Mucosa of stomach (tissue), 1 donor: ENCODE results near the gene ABAT.
"Not testable (repeated sequence)": the region's sequence is repeated elsewhere in the genome, so short reads cannot be mapped to it uniquely, and the experiment has no call there.

Experiments used
- H3K27me3 ChIP-seq: one replicate; pipeline ENCODE4 v1.7.0; 2013; ENCODE audit warnings: mild to moderate bottlenecking, low read length; ENCODE audit not compliant: control insufficient read depth, insufficient read depth
- H3K36me3 ChIP-seq: one replicate; pipeline ENCODE4 v1.7.0; 2013; ENCODE audit warnings: low read length; ENCODE audit not compliant: control insufficient read depth, insufficient read depth
- H3K4me1 ChIP-seq: one replicate; pipeline ENCODE4 v1.7.0; 2013; ENCODE audit warnings: mild to moderate bottlenecking, low read length; ENCODE audit not compliant: control insufficient read depth, insufficient read depth
- H3K4me3 ChIP-seq: one replicate; pipeline ENCODE4 v1.7.0; 2013; ENCODE audit warnings: low read length
- H3K9ac ChIP-seq: one replicate; pipeline ENCODE4 v1.7.0; 2013; ENCODE audit warnings: mild to moderate bottlenecking, low read length, moderate library complexity
- H3K9me3 ChIP-seq: one replicate; pipeline ENCODE4 v1.7.0; 2013; ENCODE audit warnings: mild to moderate bottlenecking, low read length, moderate library complexity; ENCODE audit not compliant: control insufficient read depth
- donor health status: Pancreatic carcinoma.

ABAT gene

GRCh38 chr16:8694795-8695728, 20.6 kb downstream of the ABAT start:
- no peak overlapping the region for H3K9ac ChIP-seq
- H3K36me3 ChIP-seq = no peaks in the 10 kb centered on the region
- H3K9me3 ChIP-seq = no peaks in the 10 kb centered on the region
- H3K4me3 ChIP-seq = no peak overlapping the region
- no peaks in the 10 kb centered on the region for H3K4me1 ChIP-seq
- no peaks in the 10 kb centered on the region for H3K27me3 ChIP-seq

DNA sequence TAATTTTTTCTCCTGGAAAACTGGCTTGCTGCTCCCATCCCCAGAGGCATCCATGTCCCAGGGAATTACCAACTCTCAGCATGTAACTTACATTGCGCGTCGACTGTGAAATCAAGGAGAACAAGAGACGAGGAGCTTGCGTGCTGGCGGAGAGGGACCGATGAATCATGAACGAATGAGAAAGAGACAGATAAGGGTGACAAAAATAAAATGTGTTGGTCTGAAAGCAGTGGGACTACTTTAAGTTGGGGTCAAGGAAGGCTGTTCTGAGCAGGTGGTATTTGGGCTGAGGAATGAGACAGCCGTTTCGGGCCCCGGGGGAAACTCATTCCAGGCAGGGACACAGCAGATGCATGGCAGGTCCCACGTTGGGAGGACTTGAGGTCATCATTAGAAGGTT, 22.5 kb downstream of the ABAT start:
- no peak overlapping the region for H3K9ac ChIP-seq
- no peaks in the 10 kb centered on the region for H3K9me3 ChIP-seq
- no peaks in the 10 kb centered on the region for H3K36me3 ChIP-seq
- no peaks in the 10 kb centered on the region for H3K27me3 ChIP-seq
- H3K4me1 ChIP-seq = no peaks in the 10 kb centered on the region
- no peak overlapping the region for H3K4me3 ChIP-seq

DNA sequence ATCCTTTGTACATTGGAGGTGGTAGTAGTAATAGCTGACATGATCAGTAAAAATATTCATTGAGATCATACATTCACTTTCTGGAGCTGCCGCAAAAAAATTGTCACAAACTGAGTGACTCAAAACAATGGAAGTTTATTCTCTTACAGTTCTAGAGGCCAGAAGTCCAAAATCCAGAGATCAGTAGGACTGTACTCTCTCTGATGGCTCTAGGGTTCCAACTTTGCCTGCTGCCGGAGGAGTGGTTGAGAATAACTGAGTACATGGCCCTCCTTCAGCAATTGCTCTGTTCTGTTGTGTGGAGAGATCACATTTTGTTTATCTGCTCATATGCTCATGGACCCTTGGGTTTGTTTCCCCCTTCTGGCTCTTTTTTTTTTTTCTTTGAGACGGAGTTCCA, 23.5 kb downstream of the ABAT start:
- Histone ChIP-seq H3K9ac (no peak overlapping the region), H3K36me3 (no peaks in the 10 kb centered on the region), H3K9me3 (no peaks in the 10 kb centered on the region), H3K27me3 (no peaks in the 10 kb centered on the region), H3K4me1 (no peaks in the 10 kb centered on the region), H3K4me3 (no peak overlapping the region)

DNA sequence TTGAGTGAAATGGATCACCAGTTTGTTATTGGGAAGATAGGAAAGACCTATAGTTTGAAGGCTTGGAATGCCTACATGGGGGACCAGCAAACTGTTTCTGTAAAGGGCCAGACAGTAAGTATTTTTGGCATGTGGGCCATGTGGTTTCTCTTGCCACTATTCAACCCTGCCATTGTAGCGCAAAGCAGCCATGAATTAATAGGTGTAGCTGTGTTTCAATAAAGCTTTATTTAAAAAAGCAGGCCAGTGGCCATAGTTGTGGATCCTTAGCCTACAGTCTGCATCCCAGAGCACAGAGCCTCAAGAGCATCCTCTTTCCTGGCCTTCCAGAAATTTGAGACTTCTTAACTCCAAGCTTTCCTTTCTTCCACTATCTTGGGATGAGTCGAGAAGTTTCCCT, 29.3 kb downstream of the ABAT start:
- no peaks in the 10 kb centered on the region for H3K9me3 ChIP-seq
- no peak overlapping the region for H3K9ac ChIP-seq
- no peaks in the 10 kb centered on the region for H3K4me1 ChIP-seq
- no peaks in the 10 kb centered on the region for H3K36me3 ChIP-seq
- no peak overlapping the region for H3K4me3 ChIP-seq
- H3K27me3 ChIP-seq = no peaks in the 10 kb centered on the region

DNA sequence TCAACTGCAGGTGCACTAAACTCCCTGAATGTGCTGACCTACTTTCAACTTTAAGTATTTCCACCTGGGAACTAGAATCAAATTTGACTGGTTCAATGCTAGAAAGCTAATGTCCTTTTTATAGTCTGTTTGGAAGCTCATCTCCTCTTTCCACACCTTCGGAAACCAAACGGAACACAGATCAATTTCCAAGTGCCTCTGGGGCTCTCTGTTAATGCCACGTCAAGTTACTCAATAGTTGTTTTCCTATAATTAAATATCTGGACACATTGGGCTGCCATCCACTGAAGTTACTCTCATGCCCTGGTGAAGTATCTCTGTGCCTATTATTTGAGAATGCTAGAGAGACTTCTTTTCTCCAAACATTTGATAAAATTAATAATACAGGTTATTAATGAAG, 29.7 kb downstream of the ABAT start:
- Histone ChIP-seq H3K9me3 (no peaks in the 10 kb centered on the region), H3K27me3 (no peaks in the 10 kb centered on the region), H3K4me1 (no peaks in the 10 kb centered on the region), H3K36me3 (no peaks in the 10 kb centered on the region), H3K9ac (no peak overlapping the region), H3K4me3 (no peak overlapping the region)

- not testable (repeated sequence) for H3K4me3 ChIP-seq, H3K9me3 ChIP-seq, H3K4me1 ChIP-seq, H3K36me3 ChIP-seq, H3K9ac ChIP-seq, H3K27me3 ChIP-seq
Observed at GRCh38 chr16:8705100-8705822, 30.8 kb downstream of the ABAT start.

- no peaks in the 10 kb centered on the region for H3K9me3 ChIP-seq
- H3K36me3 ChIP-seq = no peaks in the 10 kb centered on the region
- H3K27me3 ChIP-seq = no peaks in the 10 kb centered on the region
- no peak overlapping the region for H3K9ac ChIP-seq
- no peaks in the 10 kb centered on the region for H3K4me1 ChIP-seq
- H3K4me3 ChIP-seq = no peak overlapping the region
Observed at GRCh38 chr16:8708536-8708935, 34.1 kb downstream of the ABAT start.

- H3K4me3 ChIP-seq = no peak overlapping the region
- no peaks in the 10 kb centered on the region for H3K4me1 ChIP-seq
- H3K9ac ChIP-seq = no peak overlapping the region
- H3K9me3 ChIP-seq = no peaks in the 10 kb centered on the region
- H3K27me3 ChIP-seq = no peaks in the 10 kb centered on the region
- H3K36me3 ChIP-seq = no peaks in the 10 kb centered on the region
Observed at GRCh38 chr16:8712589-8713361, 38.4 kb downstream of the ABAT start.

GRCh38 chr16:8713635-8714172, 39.3 kb downstream of the ABAT start:
- no peaks in the 10 kb centered on the region for H3K9me3 ChIP-seq
- H3K27me3 ChIP-seq = no peaks in the 10 kb centered on the region
- H3K4me1 ChIP-seq = no peaks in the 10 kb centered on the region
- no peaks in the 10 kb centered on the region for H3K36me3 ChIP-seq
- H3K4me3 ChIP-seq = no peak overlapping the region
- H3K9ac ChIP-seq = no peak overlapping the region

DNA sequence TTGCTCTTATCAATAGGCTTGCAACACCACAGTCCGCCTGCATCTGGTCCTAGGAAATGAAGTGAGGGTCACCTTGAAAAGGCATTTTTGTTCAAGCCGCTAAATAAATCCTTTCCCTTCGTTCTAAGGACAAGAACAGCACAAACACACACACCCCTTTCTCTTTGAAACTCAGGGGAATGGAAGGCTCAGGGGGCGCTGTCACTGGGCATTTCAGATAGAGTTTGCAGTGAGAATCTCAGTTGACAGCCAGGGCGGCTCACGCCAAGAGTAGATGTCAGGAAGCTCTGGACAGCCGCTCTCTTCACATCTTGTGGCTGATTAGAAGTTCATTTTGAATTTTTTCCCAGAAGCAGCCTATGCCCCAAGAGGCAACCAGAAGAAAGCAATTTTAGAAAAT, 39.8 kb downstream of the ABAT start:
- H3K4me1 ChIP-seq = no peaks in the 10 kb centered on the region
- no peaks in the 10 kb centered on the region for H3K9me3 ChIP-seq
- H3K9ac ChIP-seq = no peak overlapping the region
- H3K36me3 ChIP-seq = no peaks in the 10 kb centered on the region
- no peak overlapping the region for H3K4me3 ChIP-seq
- H3K27me3 ChIP-seq = no peaks in the 10 kb centered on the region

DNA sequence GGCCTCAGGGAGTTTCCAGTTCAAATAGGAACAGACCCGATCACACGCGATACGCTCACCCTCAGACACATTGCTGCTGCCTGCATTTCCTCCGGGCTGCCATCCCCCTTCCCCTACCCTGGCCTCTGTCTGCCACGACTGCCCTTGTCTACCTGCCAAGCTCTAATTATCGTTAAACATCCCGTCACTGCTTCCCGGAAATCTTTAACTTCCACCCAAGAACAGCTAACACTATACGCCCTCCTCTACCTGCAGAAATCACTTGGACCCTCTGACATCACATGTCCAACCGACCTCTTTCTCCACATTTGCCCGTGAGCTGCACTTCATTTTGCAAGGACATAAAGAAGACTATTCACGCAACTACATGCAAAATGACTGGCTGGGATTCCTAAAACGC, 40.4 kb downstream of the ABAT start:
- H3K9me3 ChIP-seq = no peaks in the 10 kb centered on the region
- H3K27me3 ChIP-seq = no peaks in the 10 kb centered on the region
- no peak overlapping the region for H3K4me3 ChIP-seq
- no peak overlapping the region for H3K9ac ChIP-seq
- no peaks in the 10 kb centered on the region for H3K4me1 ChIP-seq
- H3K36me3 ChIP-seq = no peaks in the 10 kb centered on the region

DNA sequence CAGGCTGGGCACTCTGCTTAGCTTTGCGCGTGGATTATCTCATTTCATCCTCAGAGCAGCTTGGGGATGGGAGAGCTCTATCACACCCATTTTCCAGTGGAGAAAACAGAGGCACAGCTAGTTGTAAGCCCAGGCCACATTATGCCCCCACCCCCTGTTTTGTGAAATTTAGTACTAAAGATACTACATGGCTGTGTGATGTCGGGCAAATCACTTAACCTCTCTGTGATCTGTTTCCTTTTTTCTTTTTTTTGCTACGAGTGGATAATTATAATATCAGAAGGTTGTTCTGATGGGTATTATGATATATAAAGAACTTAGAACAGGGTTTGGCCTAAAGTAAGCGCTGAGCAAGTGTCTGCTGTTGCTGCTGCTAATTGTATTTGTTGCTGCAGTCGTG, 41.6 kb downstream of the ABAT start:
- H3K9ac ChIP-seq = no peak overlapping the region
- H3K27me3 ChIP-seq = no peaks in the 10 kb centered on the region
- no peaks in the 10 kb centered on the region for H3K9me3 ChIP-seq
- H3K4me3 ChIP-seq = no peak overlapping the region
- no peaks in the 10 kb centered on the region for H3K4me1 ChIP-seq
- H3K36me3 ChIP-seq = no peaks in the 10 kb centered on the region
